Stimulated activated CD4-positive, alpha-beta T cell treated with anti-CD3 and anti-CD28 coated beads, Interleukin-4, amount 100 ng/mL, for 1 hour (primary cell): ENCODE measurements around the gene SLC35E3.

Experiments used
- DNase-seq: peaks from one replicate; pipeline ENCODE4 v3.0.0-alpha.2; 2020

The SLC35E3 gene

DNA sequence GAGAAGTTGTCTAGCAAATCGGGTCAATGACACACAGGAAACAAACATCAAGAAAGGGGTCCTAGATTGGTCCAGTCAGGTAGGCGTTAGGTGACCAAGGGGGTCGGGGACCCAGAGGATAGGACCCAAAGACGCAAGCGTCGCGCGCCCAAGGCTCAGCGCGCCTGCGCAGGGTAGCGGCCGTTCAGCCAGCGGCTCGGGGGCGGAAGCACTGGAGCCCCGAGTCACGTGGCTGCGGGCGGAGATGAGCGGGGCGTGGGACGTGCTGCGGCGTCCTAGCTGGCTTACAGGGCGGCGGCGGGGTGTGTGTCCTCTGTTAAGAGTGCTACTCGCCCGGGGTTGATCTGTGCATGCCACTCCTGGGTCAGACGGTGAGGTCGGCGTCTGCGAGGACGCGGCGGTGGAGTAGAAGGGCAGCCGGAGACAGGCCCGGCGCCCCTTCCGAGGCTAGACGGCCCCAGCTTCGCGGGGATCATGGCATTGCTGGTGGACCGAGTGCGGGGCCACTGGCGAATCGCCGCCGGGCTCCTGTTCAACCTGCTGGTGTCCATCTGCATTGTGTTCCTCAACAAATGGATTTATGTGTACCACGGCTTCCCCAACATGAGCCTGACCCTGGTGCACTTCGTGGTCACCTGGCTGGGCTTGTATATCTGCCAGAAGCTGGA, at the start of gene SLC35E3:
TSS of gene SLC35E3 (plus strand) at position 273 of the 668 bp plus-strand sequence. CDS start at position 475, 202 bp downstream.
- peak; percentile 91 for DNase-seq

- DNase-seq, result no peak
Measured at GRCh38 chr12:68699486-68699885, 46.5 kb upstream of the SLC35E3 start.

DNA sequence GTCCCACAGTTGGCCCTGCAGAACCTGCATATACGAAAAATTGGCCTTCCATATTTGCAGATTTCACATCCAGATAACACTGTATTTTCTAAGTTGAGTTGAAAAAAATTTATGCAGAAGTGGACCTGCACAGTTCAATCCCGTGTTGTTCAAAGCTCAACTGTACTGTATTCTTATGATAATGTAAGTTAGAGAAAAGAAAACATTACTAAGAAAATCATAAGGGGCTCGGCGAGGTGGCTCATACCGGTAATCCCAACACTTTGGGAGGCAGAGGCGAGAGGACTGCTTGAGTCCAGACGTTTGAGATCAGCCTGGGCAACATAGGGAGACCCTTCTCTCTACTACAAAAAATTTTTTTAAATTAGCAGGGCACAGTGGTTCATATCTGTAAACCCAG, 18.2 kb upstream of the SLC35E3 start:
- no peak for DNase-seq

GRCh38 chr12:68733661-68734071, 12.3 kb upstream of the SLC35E3 start:
- DNase-seq, result no peak

DNA sequence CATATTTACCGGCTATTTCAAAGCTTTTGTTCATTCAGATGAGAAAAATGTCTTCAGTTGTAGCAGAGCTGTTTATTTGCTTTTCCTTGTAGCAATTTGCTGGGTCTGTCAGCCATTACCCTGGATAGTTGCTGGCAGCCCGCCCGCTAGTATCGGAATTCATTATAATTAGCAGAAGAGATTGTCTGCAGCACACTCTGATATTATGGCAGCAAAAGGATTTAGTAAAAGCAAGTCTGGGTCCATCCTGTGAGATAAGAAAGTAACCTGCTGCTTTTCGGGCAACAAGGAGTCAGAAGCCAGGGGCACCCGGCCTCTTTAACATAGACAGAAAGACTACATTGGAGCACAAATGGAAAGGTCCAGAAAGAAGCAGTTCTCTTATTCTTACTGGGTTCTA, 6.1 kb upstream of the SLC35E3 start:
- no peak for DNase-seq

DNA sequence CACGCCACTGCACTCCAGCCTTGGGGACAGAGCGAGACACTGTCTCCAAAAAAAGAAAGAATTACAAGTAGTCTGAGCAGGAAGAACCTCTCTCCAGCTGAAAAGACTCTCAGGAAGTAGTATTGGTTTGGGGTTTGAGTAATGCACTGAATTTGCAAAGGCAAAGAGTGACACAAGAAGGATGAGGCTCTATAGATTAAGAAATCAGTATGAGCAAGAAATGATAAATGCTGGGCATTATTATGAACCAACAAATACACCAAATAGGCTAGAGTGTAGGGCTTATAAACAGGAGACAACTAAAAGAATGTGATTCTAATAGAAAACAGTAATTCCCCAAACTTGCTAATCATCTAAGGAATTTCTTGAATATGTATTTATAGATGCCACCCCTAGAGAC, 2.6 kb upstream of the SLC35E3 start:
- no peak for DNase-seq

DNA sequence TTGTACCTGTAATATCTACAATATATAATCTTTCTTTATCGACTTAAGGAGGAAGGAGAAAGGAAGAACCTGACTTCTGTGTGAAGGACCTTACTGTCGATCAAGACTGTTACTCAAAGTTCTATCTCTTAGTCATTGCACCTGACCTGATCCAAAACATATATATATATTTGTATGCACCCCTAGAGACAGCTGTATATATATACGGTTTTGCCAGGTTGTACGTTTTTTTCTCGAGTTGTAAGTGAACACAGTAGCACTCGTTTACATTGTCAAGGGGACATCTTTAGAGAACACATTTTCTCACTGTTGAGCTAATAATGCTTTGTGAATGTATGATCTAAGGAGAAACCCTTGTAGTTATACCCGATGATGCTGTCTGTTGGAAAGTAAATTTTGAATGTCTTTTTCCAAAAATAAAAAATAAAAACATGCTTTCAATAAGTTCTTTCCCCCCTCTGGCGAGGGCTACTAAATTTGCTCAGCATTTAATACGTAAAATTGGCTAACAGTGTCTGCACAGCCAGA, 536 bp upstream of the SLC35E3 start:
- no peak for DNase-seq

GRCh38 chr12:68746572-68747180, 700 bp downstream of the SLC35E3 start:
- peak; percentile 24 for DNase-seq

GRCh38 chr12:68749443-68749842, 3.5 kb downstream of the SLC35E3 start:
- no peak for DNase-seq

GRCh38 chr12:68749861-68750260, 3.9 kb downstream of the SLC35E3 start:
- no peak for DNase-seq

DNA sequence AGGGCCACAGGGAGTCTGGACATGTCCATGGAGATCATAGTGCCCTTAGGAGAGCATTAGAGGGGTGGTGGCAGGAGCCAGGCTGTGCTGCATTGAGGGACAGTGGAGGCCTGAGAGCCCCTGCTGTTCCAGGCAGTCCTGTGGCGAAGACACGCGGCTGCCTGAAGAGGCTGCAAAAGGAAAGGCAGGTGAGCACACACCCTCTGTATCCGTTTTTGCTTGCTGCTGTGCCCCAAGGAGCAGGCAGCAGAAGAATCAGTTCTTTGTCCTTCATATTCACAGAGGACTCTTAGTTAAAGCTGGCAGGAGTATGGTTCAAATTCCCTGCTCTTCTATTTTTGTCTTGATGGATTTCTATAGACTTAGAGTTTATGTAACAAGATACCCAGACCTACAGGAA, 4.5 kb downstream of the SLC35E3 start:
- no peak for DNase-seq

GRCh38 chr12:68755536-68756243, 9.7 kb downstream of the SLC35E3 start:
- no peak for DNase-seq

GRCh38 chr12:68759852-68760251, 13.9 kb downstream of the SLC35E3 start:
- no peak for DNase-seq

- DNase-seq, result no peak
Measured at GRCh38 chr12:68760806-68761441, 14.9 kb downstream of the SLC35E3 start.

- DNase-seq, result no peak
Measured at GRCh38 chr12:68761442-68761812, 15.5 kb downstream of the SLC35E3 start.

DNA sequence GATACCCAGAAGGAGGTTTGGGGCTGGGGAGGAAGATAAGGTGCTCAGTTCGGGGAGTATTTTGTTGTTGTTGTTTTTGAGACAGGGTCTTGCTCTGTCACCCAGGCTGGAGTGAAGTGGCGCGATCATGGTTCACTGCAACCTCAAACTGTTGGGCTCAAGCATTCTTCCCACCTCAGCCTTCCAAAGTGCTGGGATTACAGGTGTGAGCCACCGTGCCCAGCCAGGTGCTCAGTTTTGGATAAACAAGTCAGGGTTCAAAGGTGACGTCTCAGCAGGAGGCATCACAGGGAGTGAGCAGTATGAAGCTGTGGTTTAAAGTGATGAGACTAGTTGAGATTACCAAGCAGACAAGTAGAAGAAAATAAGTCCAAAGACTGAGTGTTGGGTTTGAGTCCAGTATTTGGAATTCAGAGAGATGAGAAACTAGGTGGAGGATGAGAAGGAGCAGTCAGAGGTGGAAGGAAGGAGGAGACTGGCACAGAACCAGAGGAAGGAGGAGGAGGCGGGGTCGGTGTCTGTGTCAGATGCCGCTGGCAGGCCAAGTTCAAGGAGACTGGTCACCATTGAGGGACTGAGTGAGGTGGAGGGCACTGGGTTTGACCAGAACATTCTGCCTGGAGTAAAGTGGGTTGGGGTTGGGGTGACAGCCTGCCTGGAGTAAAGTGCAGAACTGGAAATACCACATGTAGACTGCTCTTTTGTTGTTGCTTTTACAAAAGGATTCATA, 16.1 kb downstream of the SLC35E3 start:
- DNase-seq, result no peak

GRCh38 chr12:68762691-68763090, 16.7 kb downstream of the SLC35E3 start:
- no peak for DNase-seq

DNA sequence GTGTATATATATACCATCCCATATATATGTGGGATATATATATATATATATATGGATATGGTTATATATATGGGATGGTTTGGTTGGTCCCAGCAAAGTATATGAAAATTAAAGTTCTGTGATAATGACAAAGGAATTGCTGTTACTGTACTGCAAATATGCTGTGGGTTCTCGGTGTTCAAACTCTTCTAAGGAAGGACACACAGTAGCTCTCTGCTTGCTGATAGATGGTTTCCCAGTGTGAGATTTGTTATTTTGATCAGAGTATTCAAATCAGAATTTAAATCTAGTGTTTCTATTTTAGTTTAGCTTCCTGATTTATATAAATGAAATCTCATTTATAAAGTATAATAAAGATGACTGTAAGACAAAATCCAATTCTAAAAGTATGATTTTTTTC, 19.7 kb downstream of the SLC35E3 start:
- DNase-seq, result no peak

DNA sequence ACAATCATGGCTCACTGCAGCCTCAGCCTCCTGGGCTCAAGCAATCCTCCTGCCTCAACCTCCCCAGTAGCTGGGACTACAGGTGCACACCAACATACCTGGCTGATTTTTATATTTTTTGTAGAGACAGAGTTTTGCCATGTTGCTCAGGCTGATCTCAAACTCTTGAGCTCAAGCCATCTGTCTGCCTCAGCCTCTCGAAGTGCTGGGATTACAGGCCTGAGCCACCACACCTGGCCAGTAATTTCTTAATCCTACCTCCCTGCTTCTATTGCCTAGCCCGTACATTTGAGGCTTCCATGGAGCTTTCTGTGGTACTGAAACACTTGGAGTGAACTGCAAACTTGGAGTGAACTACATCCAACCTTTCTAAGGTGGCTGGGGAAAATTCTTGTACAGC, 20.7 kb downstream of the SLC35E3 start:
- no peak for DNase-seq

GRCh38 chr12:68767191-68767590, 21.2 kb downstream of the SLC35E3 start:
- no peak for DNase-seq

- DNase-seq, result no peak
Measured at GRCh38 chr12:68768431-68768939, 22.5 kb downstream of the SLC35E3 start.

- DNase-seq, result no peak
Measured at GRCh38 chr12:68769941-68770340, 24.0 kb downstream of the SLC35E3 start.
